MG63 (cell line): ENCODE measurements around the gene FGGY. TPM values are rescaled to one million over a fixed set of nuclear protein-coding genes. Genes with fewer than 3 reads are reported as not detected.
"Not testable (repeated sequence)": the region's sequence is repeated elsewhere in the genome, so short reads cannot be mapped to it uniquely, and the experiment has no call there.

Experiments
- DNase-seq: peaks from one replicate; pipeline ENCODE4 v3.0.0-alpha.2; 2020
- H3K27me3 ChIP-seq: fragments of 250-450 bp; sonication (Bioruptor Pico); 2 replicates; pipeline ENCODE4 v1.5.1; 2020; ENCODE audit warnings: mild to moderate bottlenecking, moderate library complexity
- H3K36me3 ChIP-seq: fragments of 250-450 bp; sonication (Bioruptor Pico); 2 replicates; pipeline ENCODE4 v1.5.1; 2020; ENCODE audit warnings: mild to moderate bottlenecking, moderate library complexity
- H3K4me3 ChIP-seq: fragments of 250-450 bp; sonication (Bioruptor Pico); 2 replicates; pipeline ENCODE4 v1.5.1; 2020; ENCODE audit warnings: mild to moderate bottlenecking, moderate library complexity
- H3K9me3 ChIP-seq: fragments of 250-450 bp; sonication (Bioruptor Pico); 2 replicates; pipeline ENCODE4 v1.5.1; 2020; ENCODE audit warnings: mild to moderate bottlenecking, moderate library complexity
- total RNA-seq: library from RNA; depleted of rRNA; stranded (reverse); fragments of >200 nt; shearing (Covaris generic); gene quantifications from 2 replicates; pipeline ENCODE4 v1.2.3, GENCODE V29; 2014; ENCODE audit warnings: low replicate concordance

Gene FGGY
- total RNA-seq, 1 experiment from 2014 or later, result 15.4 TPM

GRCh38 chr1:59539961-59540681 lies 243.2 kb downstream of the FGGY start:
- no peak for DNase-seq
- no peaks in the 10 kb centered on the region for H3K9me3 ChIP-seq

GRCh38 chr1:59541161-59541560 lies 244.3 kb downstream of the FGGY start:
- no peak for DNase-seq
- H3K36me3 ChIP-seq, result no peaks in the 10 kb centered on the region
- no peaks in the 10 kb centered on the region for H3K27me3 ChIP-seq
- H3K4me3 ChIP-seq, result no peak overlapping the region
- no peaks in the 10 kb centered on the region for H3K9me3 ChIP-seq

More at GRCh38 chr1:59539961-59540681, 243.2 kb downstream of the FGGY start:
- no peak overlapping the region for H3K4me3 ChIP-seq
- no peaks in the 10 kb centered on the region for H3K27me3 ChIP-seq
- H3K36me3 ChIP-seq, result no peaks in the 10 kb centered on the region

- H3K27me3 ChIP-seq, result no peaks in the 10 kb centered on the region
- no peaks in the 10 kb centered on the region for H3K9me3 ChIP-seq
- H3K36me3 ChIP-seq, result no peaks in the 10 kb centered on the region
- no peak for DNase-seq
- no peak overlapping the region for H3K4me3 ChIP-seq
Observed at GRCh38 chr1:59541891-59542290, 245.0 kb downstream of the FGGY start.

- no peak for DNase-seq
- Histone ChIP-seq H3K4me3 (no peak overlapping the region), H3K36me3 (no peaks in the 10 kb centered on the region), H3K27me3 (no peaks in the 10 kb centered on the region), H3K9me3 (no peaks in the 10 kb centered on the region)
Observed at GRCh38 chr1:59543211-59543668, 246.3 kb downstream of the FGGY start.

GRCh38 chr1:59544615-59545293 lies 247.9 kb downstream of the FGGY start:
- DNase-seq, result no peak
- Histone ChIP-seq H3K27me3 (no peaks in the 10 kb centered on the region), H3K9me3 (no peaks in the 10 kb centered on the region), H3K4me3 (no peak overlapping the region), H3K36me3 (no peaks in the 10 kb centered on the region)

GRCh38 chr1:59545830-59546229 lies 248.9 kb downstream of the FGGY start:
- Histone ChIP-seq H3K27me3 (no peaks in the 10 kb centered on the region), H3K4me3 (no peak overlapping the region), H3K9me3 (no peaks in the 10 kb centered on the region), H3K36me3 (no peaks in the 10 kb centered on the region)
- no peak for DNase-seq

- Histone ChIP-seq H3K27me3 (no peaks in the 10 kb centered on the region), H3K9me3 (no peaks in the 10 kb centered on the region), H3K4me3 (no peak overlapping the region), H3K36me3 (no peaks in the 10 kb centered on the region)
- no peak for DNase-seq
Observed at GRCh38 chr1:59549066-59549837, 252.4 kb downstream of the FGGY start.

GRCh38 chr1:59549903-59550302 lies 253.0 kb downstream of the FGGY start:
- no peaks in the 10 kb centered on the region for H3K9me3 ChIP-seq
- H3K4me3 ChIP-seq, result no peak overlapping the region
- no peaks in the 10 kb centered on the region for H3K27me3 ChIP-seq
- no peak for DNase-seq
- H3K36me3 ChIP-seq, result no peaks in the 10 kb centered on the region

- no peak for DNase-seq
- Histone ChIP-seq H3K4me3 (no peak overlapping the region), H3K27me3 (no peaks in the 10 kb centered on the region), H3K9me3 (no peaks in the 10 kb centered on the region), H3K36me3 (no peaks in the 10 kb centered on the region)
Observed at GRCh38 chr1:59552007-59552406, 255.1 kb downstream of the FGGY start.

GRCh38 chr1:59553371-59553770 lies 256.5 kb downstream of the FGGY start:
- Histone ChIP-seq H3K4me3 (no peak overlapping the region), H3K36me3 (no peaks in the 10 kb centered on the region), H3K9me3 (no peaks in the 10 kb centered on the region), H3K27me3 (no peaks in the 10 kb centered on the region)
- DNase-seq, result no peak

GRCh38 chr1:59554011-59554663 lies 257.2 kb downstream of the FGGY start:
- H3K36me3 ChIP-seq, result no peaks in the 10 kb centered on the region
- H3K4me3 ChIP-seq, result no peak overlapping the region
- no peaks in the 10 kb centered on the region for H3K9me3 ChIP-seq
- no peak for DNase-seq
- no peaks in the 10 kb centered on the region for H3K27me3 ChIP-seq

GRCh38 chr1:59554752-59555151 lies 257.9 kb downstream of the FGGY start:
- no peak for DNase-seq
- Histone ChIP-seq H3K27me3 (no peaks in the 10 kb centered on the region), H3K4me3 (no peak overlapping the region), H3K36me3 (no peaks in the 10 kb centered on the region), H3K9me3 (no peaks in the 10 kb centered on the region)

- H3K4me3 ChIP-seq, result no peak overlapping the region
- H3K36me3 ChIP-seq, result no peaks in the 10 kb centered on the region
- no peaks in the 10 kb centered on the region for H3K27me3 ChIP-seq
- no peaks in the 10 kb centered on the region for H3K9me3 ChIP-seq
- DNase-seq, result no peak
Observed at GRCh38 chr1:59556398-59556797, 259.5 kb downstream of the FGGY start.

- Histone ChIP-seq H3K36me3 (no peaks in the 10 kb centered on the region), H3K27me3 (no peaks in the 10 kb centered on the region), H3K9me3 (no peaks in the 10 kb centered on the region), H3K4me3 (no peak overlapping the region)
- DNase-seq, result no peak
Observed at GRCh38 chr1:59556802-59557548, 260.1 kb downstream of the FGGY start.

- H3K36me3 ChIP-seq, result no peaks in the 10 kb centered on the region
- no peaks in the 10 kb centered on the region for H3K9me3 ChIP-seq
- DNase-seq, result no peak
- no peaks in the 10 kb centered on the region for H3K27me3 ChIP-seq
- H3K4me3 ChIP-seq, result no peak overlapping the region
Observed at GRCh38 chr1:59557549-59557885, 260.6 kb downstream of the FGGY start.

GRCh38 chr1:59558580-59558979 lies 261.7 kb downstream of the FGGY start:
- not testable (repeated sequence) for H3K4me3 ChIP-seq, H3K9me3 ChIP-seq, DNase-seq, H3K27me3 ChIP-seq, H3K36me3 ChIP-seq
